Measurements from ENCODE around the gene SLC29A1. TPM values are rescaled to one million over a fixed set of nuclear protein-coding genes. Genes with fewer than 3 reads are reported as not detected.

SLC29A1 gene
- total and polyA plus RNA-seq, 2 of the 8 experiments (the other 6 are each of a cell fraction or from before 2014, with no cell fraction given) = 187 to 558 TPM

DNA sequence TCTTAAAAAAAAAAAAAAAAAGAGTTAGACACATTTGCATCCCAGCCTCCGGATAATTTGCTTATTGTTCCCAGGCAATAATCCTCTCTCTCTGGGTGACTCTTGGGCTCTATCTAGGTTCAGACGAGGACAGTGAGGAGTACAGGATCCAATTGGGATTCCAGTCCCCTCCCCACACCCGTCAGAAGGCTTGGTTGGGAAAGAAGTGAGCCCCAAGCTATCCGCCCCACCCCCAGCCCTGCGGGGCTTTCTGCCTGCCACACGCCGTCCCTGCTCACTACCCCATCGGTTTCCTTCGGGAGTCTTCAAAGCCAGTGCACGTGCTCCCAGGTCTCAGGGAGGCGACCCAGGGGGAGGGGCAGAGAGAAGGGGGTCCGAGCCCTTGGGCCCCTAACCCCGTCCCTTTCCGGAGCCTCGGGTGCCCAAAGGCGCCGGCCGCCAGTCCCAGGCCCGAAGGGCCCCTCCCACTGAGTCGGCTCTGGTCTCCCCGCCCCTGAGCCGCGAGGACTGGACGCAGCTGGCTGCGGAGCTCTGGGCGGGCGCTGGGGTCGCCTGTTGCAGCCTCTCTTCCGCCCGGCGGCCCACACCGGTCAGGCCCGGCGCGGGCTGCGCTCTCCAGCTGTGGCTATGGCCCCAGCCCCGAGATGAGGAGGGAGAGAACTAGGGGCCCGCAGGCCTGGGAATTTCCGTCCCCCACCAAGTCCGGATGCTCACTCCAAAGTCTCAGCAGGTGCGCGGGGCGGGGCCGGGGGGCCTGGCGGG is 4.2 kb upstream of the SLC29A1 start (continued):
- TF ChIP-seq CHD7 (IDR thresholded peaks at IDR 0.05; ENCODE audit: insufficient replicate concordance, low read length) (no peak), ZNF274 (IDR thresholded peaks at IDR 0.05; ENCODE audit: borderline replicate concordance, extremely low read depth, low read length) (no peak), EP300 (IDR thresholded peaks at IDR 0.05; ENCODE audit: borderline replicate concordance in 1 of 2, low read depth in 2 of 2, low read length in 2 of 2) (peak in 1 of 2 experiments; percentile 82; a peak in 1 of 3 replicates), RXRA (IDR thresholded peaks at IDR 0.05; ENCODE audit: insufficient read depth, low read depth, low read length) (no peak)
- TF ChIP-seq, protein P1, sequence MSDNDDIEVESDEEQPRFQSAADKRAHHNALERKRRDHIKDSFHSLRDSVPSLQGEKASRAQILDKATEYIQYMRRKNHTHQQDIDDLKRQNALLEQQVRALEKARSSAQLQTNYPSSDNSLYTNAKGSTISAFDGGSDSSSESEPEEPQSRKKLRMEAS (IDR thresholded peaks at IDR 0.05) = peak; percentile 92
